Glomerular endothelial cell (primary cell): ENCODE data around the gene OXER1. TPM values are rescaled to one million over a fixed set of nuclear protein-coding genes. Genes with fewer than 3 reads are reported as not detected.

Experiments used
- DNase-seq: peaks from one replicate; pipeline ENCODE4 v3.0.0-alpha.2; 2011; ENCODE audit warnings: low read depth, low spot score; ENCODE audit errors: extremely low read depth
- total RNA-seq: library from RNA; depleted of rRNA; stranded (reverse); fragments of >200 nt; gene quantifications from 2 replicates; pipeline ENCODE4 v1.2.3, GENCODE V29; 2015

OXER1 gene
- total RNA-seq, 1 donor from 2014 or later, result not detected

- DNase-seq, result peak; percentile 16
These were observed 6.6 kb upstream of the OXER1 start for GRCh38 chr2:42770288-42771131.

GRCh38 chr2:42769583-42770287 is 5.8 kb upstream of the OXER1 start:
- DNase-seq, result no peak

- DNase-seq, result no peak
These were observed 4.8 kb upstream of the OXER1 start for GRCh38 chr2:42768706-42769256.

- DNase-seq, result no peak
These were observed 4.2 kb upstream of the OXER1 start for GRCh38 chr2:42767899-42768705.

GRCh38 chr2:42767080-42767898 is 3.4 kb upstream of the OXER1 start:
- no peak for DNase-seq

GRCh38 chr2:42765686-42766085 is 1.8 kb upstream of the OXER1 start:
- DNase-seq, result no peak

- DNase-seq, result no peak
These were observed 966 bp upstream of the OXER1 start for GRCh38 chr2:42764901-42765300.

- no peak for DNase-seq
These were observed 821 bp downstream of the OXER1 start for GRCh38 chr2:42762823-42763804.

- no peak for DNase-seq
These were observed 1.8 kb downstream of the OXER1 start for GRCh38 chr2:42762155-42762554.

- DNase-seq, result no peak
These were observed 2.4 kb downstream of the OXER1 start for GRCh38 chr2:42761554-42761953.

- no peak for DNase-seq
These were observed 5.2 kb downstream of the OXER1 start for GRCh38 chr2:42758751-42759150.

- DNase-seq, result no peak
These were observed 5.8 kb downstream of the OXER1 start for GRCh38 chr2:42757981-42758740.

GRCh38 chr2:42756966-42757513 is 6.9 kb downstream of the OXER1 start:
- no peak for DNase-seq

GRCh38 chr2:42756150-42756775 is 7.7 kb downstream of the OXER1 start:
- no peak for DNase-seq

GRCh38 chr2:42755191-42755880 is 8.6 kb downstream of the OXER1 start:
- no peak for DNase-seq

GRCh38 chr2:42754776-42755140 is 9.2 kb downstream of the OXER1 start:
- DNase-seq, result no peak
